H9 (cell line): ENCODE measurements around the gene NEDD4L. TPM values are rescaled to one million over a fixed set of nuclear protein-coding genes. Genes with fewer than 3 reads are reported as not detected.
A peak's percentile ranks its signal among the peaks of the same experiment; 100 is the strongest.

ENCODE experiments used
- DNase-seq: peaks from one replicate; pipeline ENCODE4 v3.0.0-alpha.2; 2017
- H2AFZ ChIP-seq: one replicate; pipeline ENCODE4 v1.6.1; 2013; ENCODE audit warnings: mild to moderate bottlenecking, low read length, control low read depth, moderate library complexity
- H2AK5ac ChIP-seq: 2 replicates; pipeline ENCODE4 v1.6.1; 2013; ENCODE audit warnings: low read length, control low read depth, mixed read lengths; ENCODE audit not compliant: insufficient read length
- H2BK120ac ChIP-seq: one replicate; pipeline ENCODE4 v1.6.1; 2013; ENCODE audit warnings: low read depth, mild to moderate bottlenecking, low read length, control low read depth, inconsistent platforms; ENCODE audit not compliant: poor library complexity, severe bottlenecking
- H2BK12ac ChIP-seq: 2 replicates; pipeline ENCODE4 v1.6.1; 2013; ENCODE audit warnings: low read length, control low read depth, mixed read lengths, low read depth; ENCODE audit not compliant: insufficient read length
- H2BK15ac ChIP-seq: 2 replicates; pipeline ENCODE4 v1.6.1; 2013; ENCODE audit warnings: low read depth, low read length, control low read depth
- H2BK20ac ChIP-seq: one replicate; pipeline ENCODE4 v1.6.1; 2013; ENCODE audit warnings: low read depth, mild to moderate bottlenecking, low read length, control low read depth, inconsistent platforms; ENCODE audit not compliant: poor library complexity, severe bottlenecking
- H2BK5ac ChIP-seq: 2 replicates; pipeline ENCODE4 v1.6.1; 2013; ENCODE audit warnings: low read length, control low read depth, mixed read lengths; ENCODE audit not compliant: insufficient read length
- H3K14ac ChIP-seq: 2 replicates; pipeline ENCODE4 v1.6.1; 2013; ENCODE audit warnings: low read length, control low read depth; ENCODE audit not compliant: insufficient read depth
- H3K18ac ChIP-seq: 2 replicates; pipeline ENCODE4 v1.6.1; 2013; ENCODE audit warnings: low read depth, mild to moderate bottlenecking, mixed read lengths, low read length, control low read depth; ENCODE audit not compliant: insufficient read length
- H3K23ac ChIP-seq: 2 replicates; pipeline ENCODE4 v1.6.1; 2013; ENCODE audit warnings: low read length, control low read depth, mixed read lengths, low read depth; ENCODE audit not compliant: insufficient read length
- H3K23me2 ChIP-seq: 2 replicates; pipeline ENCODE4 v1.6.1; 2013; ENCODE audit warnings: low read depth, mild to moderate bottlenecking, mixed read lengths, low read length, control low read depth; ENCODE audit not compliant: insufficient read length, poor library complexity, severe bottlenecking
- H3K27ac ChIP-seq: 2 replicates; pipeline ENCODE4 v1.5.1; 2013; ENCODE audit warnings: low read length, control low read depth, mixed read lengths, low read depth; ENCODE audit not compliant: insufficient read length
- H3K27me3 ChIP-seq: 2 replicates; pipeline ENCODE4 v1.6.1; 2013; ENCODE audit warnings: low read length, control low read depth, inconsistent platforms; ENCODE audit not compliant: insufficient read depth
- H3K4ac ChIP-seq: 2 replicates; pipeline ENCODE4 v1.6.1; 2013; ENCODE audit warnings: low read depth, mild to moderate bottlenecking, control low read depth, inconsistent platforms, low read length, moderate library complexity
- H3K4me1 ChIP-seq: 2 replicates; pipeline ENCODE4 v1.6.1; 2013; ENCODE audit warnings: low read length, control low read depth, inconsistent platforms; ENCODE audit not compliant: insufficient read depth
- H3K4me2 ChIP-seq: 2 replicates; pipeline ENCODE4 v1.6.1; 2013; ENCODE audit warnings: low read length, control low read depth, mixed read lengths; ENCODE audit not compliant: insufficient read length, insufficient read depth
- H3K56ac ChIP-seq: 2 replicates; pipeline ENCODE4 v1.6.1; 2013; ENCODE audit warnings: low read depth, mild to moderate bottlenecking, mixed read lengths, low read length, control low read depth; ENCODE audit not compliant: insufficient read length
- H3K79me1 ChIP-seq: 2 replicates; pipeline ENCODE4 v1.6.1; 2013; ENCODE audit warnings: low read depth, mild to moderate bottlenecking, moderate library complexity, low read length, control low read depth, inconsistent platforms; ENCODE audit not compliant: insufficient read depth, poor library complexity, severe bottlenecking
- H3K79me2 ChIP-seq: 2 replicates; pipeline ENCODE4 v1.6.1; 2013; ENCODE audit warnings: low read length, control low read depth, inconsistent platforms; ENCODE audit not compliant: insufficient read depth
- H3K9ac ChIP-seq: 2 replicates; pipeline ENCODE4 v1.6.1; 2013; ENCODE audit warnings: low read length, control low read depth, mixed read lengths; ENCODE audit not compliant: insufficient read length; ENCODE audit errors: extremely low read depth
- H3K9me3 ChIP-seq: one replicate; pipeline ENCODE4 v1.6.1; 2013; ENCODE audit warnings: low read depth, low read length, inconsistent platforms; ENCODE audit not compliant: control insufficient read depth
- H3T11ph ChIP-seq: one replicate; pipeline ENCODE4 v1.6.1; 2013; ENCODE audit warnings: mild to moderate bottlenecking, low read length, control low read depth, inconsistent platforms
- H4K20me1 ChIP-seq: one replicate; pipeline ENCODE4 v1.6.1; 2013; ENCODE audit not compliant: control insufficient read depth, insufficient read length, insufficient read depth
- H4K5ac ChIP-seq: 2 replicates; pipeline ENCODE4 v1.6.1; 2013; ENCODE audit warnings: low read depth, mild to moderate bottlenecking, mixed read lengths, low read length, control low read depth; ENCODE audit not compliant: insufficient read length
- H4K8ac ChIP-seq: replicated peaks from 2 replicates; pipeline ENCODE4 v1.6.1; 2013; ENCODE audit warnings: low read length, control low read depth, mixed read lengths, low read depth; ENCODE audit not compliant: insufficient read length
- H4K91ac ChIP-seq: 2 replicates; pipeline ENCODE4 v1.6.1; 2013; ENCODE audit warnings: low read depth, mild to moderate bottlenecking, moderate library complexity, mixed read lengths, low read length, control low read depth; ENCODE audit not compliant: insufficient read length
- H3K27ac Mint-ChIP-seq, 3 experiments: 2 replicates in 2 of 3; 3 replicates in 1 of 3; pipeline ENCODE4 v1.8.0; 2020 to 2021; ENCODE audit warnings: mixed read lengths in 3 of 3, mild to moderate bottlenecking in 1 of 3, moderate library complexity in 1 of 3
- H3K27me3 Mint-ChIP-seq: 2 replicates; pipeline ENCODE4 v1.8.0; 2021; ENCODE audit warnings: low read depth, mild to moderate bottlenecking, moderate library complexity, mixed read lengths
- H3K36me3 Mint-ChIP-seq, 3 experiments: 2 replicates in 2 of 3; 3 replicates in 1 of 3; pipeline ENCODE4 v1.8.0; 2020 to 2021; ENCODE audit warnings: low read depth in 3 of 3, mixed read lengths in 3 of 3; ENCODE audit not compliant: insufficient read depth in 1 of 3
- H3K4me1 Mint-ChIP-seq, 2 experiments: 2 replicates each; pipeline ENCODE4 v1.8.0; 2020; ENCODE audit warnings: mixed read lengths in 2 of 2
- H3K4me3 Mint-ChIP-seq, 2 experiments: 2 replicates in 1 of 2; 3 replicates in 1 of 2; pipeline ENCODE4 v1.8.0; 2020 to 2021; ENCODE audit warnings: mild to moderate bottlenecking in 2 of 2, mixed read lengths in 2 of 2, moderate library complexity in 1 of 2
- H3K9me3 Mint-ChIP-seq, 2 experiments: 2 replicates in 1 of 2; 3 replicates in 1 of 2; pipeline ENCODE4 v1.8.0; 2020; ENCODE audit warnings: mild to moderate bottlenecking in 2 of 2, mixed read lengths in 2 of 2, moderate library complexity in 1 of 2
- WGBS: extraction: QIAGEN DNeasy Blood & Tissue Kit; methylation state at CpG from one replicate; pipeline ENCODE4 v1.1.7; 2013; ENCODE audit warnings: missing lambda C conversion rate, low lambda C conversion rate, mixed read lengths; ENCODE audit not compliant: insufficient read length; ENCODE audit errors: extremely low coverage; 5-methylcytosine and 5-hydroxymethylcytosine counted together
- total RNA-seq: library from RNA; stranded (reverse); gene quantifications from 2 replicates; pipeline ENCODE4 v1.2.1, GENCODE V29; 2021
- TF ChIP-seq, protein P1 (sequence below): fragments of 200-600 bp; sonication (generic); conservative IDR thresholded peaks from 3 replicates; pipeline ENCODE4 v1.8.0; 2021; ENCODE audit warnings: antibody characterized with exemption, mild to moderate bottlenecking

Gene NEDD4L
- total RNA-seq, 1 experiment from 2014 or later: 76.3 TPM

DNA sequence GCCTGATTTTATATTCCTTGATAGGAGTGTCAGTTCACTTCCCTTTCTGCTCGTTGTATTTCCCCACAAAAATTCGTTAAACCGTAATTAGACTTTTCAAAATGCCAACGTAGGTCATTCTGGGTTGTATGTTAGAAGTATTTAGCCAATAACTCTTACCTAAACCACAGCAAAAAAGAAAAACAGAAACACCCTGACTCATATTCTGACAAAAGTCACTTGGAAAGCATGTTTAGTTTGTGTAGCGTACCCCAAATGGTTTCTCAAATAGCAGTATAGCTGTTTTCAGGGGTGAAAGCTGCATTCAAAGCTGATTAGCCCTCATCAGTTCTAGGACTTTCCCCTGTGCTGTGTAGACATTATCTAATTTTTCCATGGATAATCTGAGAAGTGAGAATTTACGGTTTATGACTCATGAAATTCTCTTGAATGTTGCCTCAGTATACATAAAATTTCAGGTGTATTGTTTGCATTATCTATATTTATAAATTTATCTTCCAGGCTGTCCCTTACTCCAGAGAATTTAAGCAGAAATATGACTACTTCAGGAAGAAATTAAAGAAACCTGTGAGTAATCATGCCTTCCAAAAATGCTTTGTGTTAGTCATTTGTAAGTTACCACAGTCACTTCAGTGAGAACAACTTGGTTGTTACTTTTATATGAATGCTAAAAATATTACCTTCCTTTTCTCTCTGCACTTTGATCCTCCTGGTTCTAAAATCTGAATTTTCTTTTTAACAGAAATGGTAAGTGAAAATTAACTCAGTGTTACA, 319.9 kb downstream of the NEDD4L start:
- no peaks in the 10 kb centered on the region for H3K27me3 ChIP-seq
- H4K91ac ChIP-seq: no peak overlapping the region
- H4K20me1 ChIP-seq: no peaks in the 10 kb centered on the region
- H3K27ac Mint-ChIP-seq: peak overlapping the region in 2 of 3 experiments; percentile 74 to 76; a peak in 4 of 7 replicates
- no peaks in the 10 kb centered on the region for H3K4me1 ChIP-seq
- no peaks in the 10 kb centered on the region for H3K9me3 Mint-ChIP-seq
- no peak overlapping the region for H3K4me2 ChIP-seq
- no peak overlapping the region for H3K14ac ChIP-seq
- no peak overlapping the region for H3K18ac ChIP-seq
- TF ChIP-seq, protein P1, sequence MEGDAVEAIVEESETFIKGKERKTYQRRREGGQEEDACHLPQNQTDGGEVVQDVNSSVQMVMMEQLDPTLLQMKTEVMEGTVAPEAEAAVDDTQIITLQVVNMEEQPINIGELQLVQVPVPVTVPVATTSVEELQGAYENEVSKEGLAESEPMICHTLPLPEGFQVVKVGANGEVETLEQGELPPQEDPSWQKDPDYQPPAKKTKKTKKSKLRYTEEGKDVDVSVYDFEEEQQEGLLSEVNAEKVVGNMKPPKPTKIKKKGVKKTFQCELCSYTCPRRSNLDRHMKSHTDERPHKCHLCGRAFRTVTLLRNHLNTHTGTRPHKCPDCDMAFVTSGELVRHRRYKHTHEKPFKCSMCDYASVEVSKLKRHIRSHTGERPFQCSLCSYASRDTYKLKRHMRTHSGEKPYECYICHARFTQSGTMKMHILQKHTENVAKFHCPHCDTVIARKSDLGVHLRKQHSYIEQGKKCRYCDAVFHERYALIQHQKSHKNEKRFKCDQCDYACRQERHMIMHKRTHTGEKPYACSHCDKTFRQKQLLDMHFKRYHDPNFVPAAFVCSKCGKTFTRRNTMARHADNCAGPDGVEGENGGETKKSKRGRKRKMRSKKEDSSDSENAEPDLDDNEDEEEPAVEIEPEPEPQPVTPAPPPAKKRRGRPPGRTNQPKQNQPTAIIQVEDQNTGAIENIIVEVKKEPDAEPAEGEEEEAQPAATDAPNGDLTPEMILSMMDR: no peak
- H2BK12ac ChIP-seq: no peak overlapping the region
- H3K23ac ChIP-seq: no peak overlapping the region
- no peak overlapping the region for H2BK120ac ChIP-seq
- peaks cover 8 to 44% (median 22%) of the 10 kb centered on the region in 3 experiments; a peak in 6 of 7 replicates for H3K36me3 Mint-ChIP-seq
- H3K4me3 Mint-ChIP-seq: no peak overlapping the region
- H3K79me1 ChIP-seq: no peaks in the 10 kb centered on the region
- no CpG with 5 or more reads among the region's 6 CpGs for WGBS
- H2BK5ac ChIP-seq: no peak overlapping the region
- no peak overlapping the region for H2BK15ac ChIP-seq
- no peak overlapping the region for H2AFZ ChIP-seq
- no peaks in the 10 kb centered on the region for H3K9me3 ChIP-seq
- no peak overlapping the region for H3K4ac ChIP-seq
- H3K27me3 Mint-ChIP-seq: no peaks in the 10 kb centered on the region
- H3K4me1 Mint-ChIP-seq: peaks cover 21 to 34% of the 10 kb centered on the region in 2 experiments
- no peak overlapping the region for H3K56ac ChIP-seq
- no peak overlapping the region for H3K27ac ChIP-seq
- H4K5ac ChIP-seq: no peak overlapping the region
- H2BK20ac ChIP-seq: no peak overlapping the region
- no peaks in the 10 kb centered on the region for H3K79me2 ChIP-seq
- H3K23me2 ChIP-seq: no peaks in the 10 kb centered on the region
- H2AK5ac ChIP-seq: no peak overlapping the region
- H3T11ph ChIP-seq: no peak overlapping the region
- DNase-seq: no peak
- H3K9ac ChIP-seq: no peak overlapping the region
- H4K8ac ChIP-seq: no peak overlapping the region
